C4-2B (cell line): ENCODE results near the gene NOP56.

Source experiments
- H3K27ac ChIP-seq: fragments of 450-650 bp; 2 replicates; pipeline ENCODE4 v1.5.1; 2017
- CTCF ChIP-seq: fragments of 450-650 bp; conservative IDR thresholded peaks from 2 replicates; pipeline ENCODE4 v1.5.1; 2017; ENCODE audit warnings: mild to moderate bottlenecking
- ZFX ChIP-seq: fragments of 450-650 bp; IDR thresholded peaks from 2 replicates; pipeline ENCODE4 v1.6.1; 2017

NOP56 gene

DNA sequence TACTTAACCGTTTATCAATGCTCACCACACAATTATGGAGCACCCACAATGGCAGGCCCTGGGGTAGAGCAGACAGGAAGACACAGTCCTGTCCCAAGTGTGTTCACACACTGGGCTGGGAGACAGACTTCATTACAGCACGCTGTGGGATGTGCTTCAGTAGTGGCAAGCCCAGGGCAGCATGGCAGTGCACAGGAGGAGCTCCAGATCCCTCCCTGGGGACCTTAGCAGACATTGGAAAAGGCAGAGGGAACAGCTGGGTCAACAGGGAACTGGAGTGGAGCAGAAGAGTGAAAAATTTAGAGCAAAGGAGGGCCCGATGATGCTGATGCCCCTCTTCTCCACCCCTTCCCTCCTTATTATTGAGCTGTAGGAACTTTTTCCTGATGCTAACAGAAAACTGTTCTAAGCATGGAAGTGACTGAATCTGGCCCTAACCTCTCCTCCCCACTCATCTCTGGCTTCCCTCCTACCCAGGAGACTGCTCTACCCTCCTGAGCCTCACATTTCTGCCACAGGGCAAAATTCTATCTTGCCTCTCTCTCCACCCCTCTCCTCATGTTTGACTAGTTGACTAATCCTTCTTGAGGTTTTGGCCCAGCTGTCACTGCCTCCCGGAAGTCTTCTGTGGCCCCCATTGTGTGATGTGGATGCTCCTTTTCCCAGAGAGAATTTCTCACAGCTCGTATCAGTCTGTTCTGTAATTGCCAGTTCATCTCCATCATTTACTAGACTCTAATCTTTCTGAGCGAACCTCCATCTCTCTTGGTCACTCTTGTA lies 41.3 kb upstream of the NOP56 start:
- H3K27ac ChIP-seq, result no peak overlapping the region

GRCh38 chr20:2612073-2612472 lies 40.4 kb upstream of the NOP56 start:
- TF ChIP-seq CTCF, result no peak
- TF ChIP-seq ZFX, result no peak
- H3K27ac ChIP-seq, result no peak overlapping the region

More for the DNA sequence above, 41.3 kb upstream of the NOP56 start:
- TF ChIP-seq CTCF (no peak), ZFX (no peak)

GRCh38 chr20:2616634-2617033 lies 35.8 kb upstream of the NOP56 start:
- no peak overlapping the region for H3K27ac ChIP-seq
- TF ChIP-seq ZFX, result no peak
- no peak for TF ChIP-seq CTCF

GRCh38 chr20:2617099-2617714 lies 35.2 kb upstream of the NOP56 start:
- TF ChIP-seq ZFX (no peak), CTCF (no peak)
- H3K27ac ChIP-seq, result no peak overlapping the region

DNA sequence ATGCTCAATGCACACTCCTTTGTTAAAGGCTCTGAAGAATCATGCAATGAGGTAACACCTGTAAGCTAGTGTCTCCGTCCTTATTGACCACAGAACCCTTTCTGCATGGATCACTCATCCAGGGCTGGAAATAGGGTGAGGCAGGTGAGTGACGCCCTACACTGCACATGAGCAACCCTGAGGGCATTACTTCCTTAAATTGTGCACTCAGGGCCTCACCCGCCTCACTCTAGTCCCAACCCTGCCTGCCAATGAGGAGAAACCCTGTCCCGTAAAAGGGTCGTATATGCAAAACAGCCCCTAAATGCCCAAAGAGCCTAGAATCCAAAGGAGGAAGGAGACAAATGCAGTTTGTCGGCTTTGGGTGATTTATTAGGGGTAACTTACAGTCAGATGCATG lies 33.6 kb upstream of the NOP56 start:
- TF ChIP-seq CTCF (no peak), ZFX (no peak)
- H3K27ac ChIP-seq, result no peak overlapping the region

DNA sequence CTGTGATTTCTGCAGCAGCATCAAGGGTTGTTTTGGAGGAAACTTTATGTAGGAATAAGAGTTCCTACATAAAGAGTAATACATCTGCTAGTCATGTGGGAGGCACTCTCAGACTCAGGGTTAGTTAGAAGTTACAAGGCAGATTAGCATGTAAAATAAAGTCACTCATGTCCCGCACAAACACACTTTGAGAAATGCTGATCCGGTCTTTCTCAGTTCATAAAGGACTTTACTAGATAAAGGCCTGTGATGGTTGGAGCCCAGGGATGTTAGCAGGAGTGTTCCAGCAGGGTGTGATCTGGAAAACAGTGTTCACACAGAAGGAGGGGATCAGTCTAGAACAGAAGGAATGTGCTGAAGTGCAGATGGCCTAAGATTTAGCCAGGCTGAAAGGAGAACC lies 33.1 kb upstream of the NOP56 start:
- no peak overlapping the region for H3K27ac ChIP-seq

More for the DNA sequence above, 33.1 kb upstream of the NOP56 start:
- TF ChIP-seq ZFX (no peak), CTCF (no peak)
